Stimulated activated CD8-positive, alpha-beta memory T cell treated with anti-CD3 and anti-CD28 coated beads, Interleukin-4, amount 100 ng/mL, for 1 hour (primary cell): Measurements from ENCODE around the gene RAD23B.
A peak's percentile ranks its signal among the peaks of the same experiment; 100 is the strongest.

Experiments
- DNase-seq, 2 donors: peaks; one replicate each; pipeline ENCODE4 v3.0.0-alpha.2; 2020; ENCODE audit warnings: low read depth in 2 of 2, low spot score in 1 of 2

Gene RAD23B

DNA sequence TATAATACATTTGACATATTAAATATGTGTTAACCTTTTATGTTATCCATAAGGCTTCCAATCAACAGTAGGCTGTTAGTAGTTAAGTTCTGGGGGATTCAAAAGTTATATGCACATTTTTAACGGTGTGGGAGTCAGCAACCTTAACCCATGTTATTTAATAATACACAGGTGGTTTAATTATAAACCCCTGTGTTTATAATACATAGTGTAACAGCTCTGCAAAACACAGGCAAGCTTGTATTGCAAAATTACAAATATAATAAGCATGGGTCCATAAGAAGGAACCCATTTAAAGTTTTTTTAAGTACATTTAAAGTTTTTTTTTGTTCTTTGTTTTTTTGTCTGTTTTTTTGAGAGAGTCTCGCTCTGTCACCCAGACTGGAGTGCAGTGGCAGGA, 14.5 kb upstream of the RAD23B start:
- DNase-seq, result no peak

DNA sequence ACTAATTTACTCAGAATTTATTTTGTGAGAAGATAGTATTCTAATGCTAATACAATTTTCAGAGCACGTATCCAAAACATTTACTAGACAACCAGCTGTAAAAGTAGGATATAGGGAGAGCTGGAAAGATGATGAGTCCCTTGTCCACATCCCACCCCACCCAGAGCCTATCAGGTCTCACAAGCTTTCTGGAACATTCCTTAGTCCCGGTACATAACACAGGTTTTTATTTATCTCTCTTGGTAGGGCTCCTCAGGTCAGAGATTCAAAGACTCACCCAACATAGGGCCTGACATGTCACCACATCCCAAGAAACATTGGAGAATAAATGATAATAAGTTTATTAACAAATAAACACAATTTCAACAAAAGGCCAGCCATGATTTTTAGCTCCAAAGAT, 13.8 kb upstream of the RAD23B start:
- DNase-seq, result no peak

DNA sequence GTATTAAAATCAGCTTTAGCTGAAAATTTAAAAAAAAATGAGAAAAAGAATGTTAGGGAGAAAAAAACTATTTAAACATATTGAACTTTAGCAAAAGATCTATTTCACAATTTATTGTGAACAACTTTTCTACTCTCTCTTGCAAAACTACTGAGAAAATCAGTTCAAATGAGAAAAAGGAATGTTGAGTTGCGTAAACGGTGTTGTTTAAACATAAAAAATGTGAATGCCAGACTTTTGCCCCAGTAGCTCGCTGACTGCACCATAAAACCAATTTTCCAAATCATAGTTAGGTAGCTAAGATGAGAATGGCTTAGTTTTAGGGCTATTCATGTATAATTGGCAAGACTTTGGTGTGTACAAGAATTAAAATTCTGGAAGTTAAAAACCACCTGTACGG, 13.4 kb upstream of the RAD23B start:
- no peak for DNase-seq

DNA sequence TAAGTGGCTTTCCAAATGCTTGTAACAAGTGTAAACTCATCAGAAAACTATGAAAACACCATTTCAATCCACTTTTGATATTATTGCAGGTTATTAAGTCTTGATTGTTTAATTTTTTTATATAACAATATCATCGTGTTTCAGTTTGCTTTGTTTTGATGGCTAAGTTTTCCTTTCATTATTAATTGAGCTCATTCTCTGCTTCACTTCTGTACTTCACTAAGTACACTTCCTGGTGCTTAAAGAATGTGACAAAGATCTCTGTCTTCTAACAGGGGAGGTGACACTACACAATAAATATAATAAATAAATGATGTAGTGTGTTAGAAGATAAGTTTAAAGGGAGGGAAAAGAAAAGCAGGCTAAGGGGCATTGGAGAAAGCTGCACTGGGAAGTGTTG, 13.0 kb upstream of the RAD23B start:
- DNase-seq, result no peak

DNA sequence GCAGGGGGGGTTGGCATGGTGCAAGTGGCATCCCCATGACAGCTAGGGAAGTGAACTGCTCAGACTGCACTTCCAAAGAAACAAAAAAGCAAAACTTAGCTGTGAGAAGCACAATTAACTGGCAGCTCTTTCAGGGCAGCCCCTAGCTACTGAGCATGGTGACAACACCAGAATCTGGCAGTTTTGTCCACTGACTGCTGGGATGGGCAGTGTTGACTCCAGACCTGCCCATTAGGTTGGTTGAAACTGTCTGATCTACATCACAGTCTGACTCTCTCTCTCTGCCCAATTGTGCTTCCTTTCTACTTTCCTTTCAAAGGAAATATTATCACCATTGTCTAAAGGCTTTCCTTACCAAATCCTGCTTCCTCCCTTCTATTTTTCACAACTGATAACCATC, 12.5 kb upstream of the RAD23B start:
- DNase-seq, result no peak

DNA sequence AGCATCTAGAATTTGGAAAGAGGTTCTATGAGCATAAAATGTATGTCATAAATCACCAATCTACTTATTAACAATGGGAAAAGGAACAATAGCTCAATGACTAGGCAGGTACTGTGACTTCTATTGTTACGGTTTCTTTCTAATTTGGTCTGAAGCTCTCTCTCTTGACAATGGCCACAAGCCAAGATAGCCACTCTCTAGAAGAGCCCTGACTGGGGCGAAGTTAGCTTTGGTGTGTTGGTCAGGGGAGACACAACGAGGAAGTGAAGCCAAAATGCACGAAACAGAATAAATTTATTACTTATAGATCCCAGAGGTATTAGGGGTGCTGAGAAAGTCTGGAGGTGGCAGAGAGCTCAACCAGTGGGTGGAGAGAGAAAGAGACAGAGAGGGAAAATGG, 9.4 kb upstream of the RAD23B start:
- no peak for DNase-seq

DNA sequence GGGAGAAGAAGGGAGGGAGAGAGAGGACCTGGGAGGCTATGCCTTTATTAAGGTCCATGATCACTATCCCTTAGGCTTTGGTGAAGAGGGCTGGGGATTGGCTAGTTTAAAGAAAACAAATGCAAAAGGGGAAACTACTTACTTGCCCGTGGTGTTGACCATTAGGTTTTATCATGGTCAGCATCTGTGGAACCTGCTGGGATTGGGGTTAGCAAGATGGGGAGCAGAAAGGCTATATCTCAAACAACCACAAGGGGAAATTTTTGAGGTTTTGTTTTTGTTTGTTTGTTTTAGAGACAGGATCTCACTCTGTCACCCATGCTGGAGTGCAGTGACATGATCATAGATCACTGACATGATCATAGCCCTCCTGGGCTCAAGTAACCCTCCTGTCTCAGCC, 9.0 kb upstream of the RAD23B start:
- no peak for DNase-seq

DNA sequence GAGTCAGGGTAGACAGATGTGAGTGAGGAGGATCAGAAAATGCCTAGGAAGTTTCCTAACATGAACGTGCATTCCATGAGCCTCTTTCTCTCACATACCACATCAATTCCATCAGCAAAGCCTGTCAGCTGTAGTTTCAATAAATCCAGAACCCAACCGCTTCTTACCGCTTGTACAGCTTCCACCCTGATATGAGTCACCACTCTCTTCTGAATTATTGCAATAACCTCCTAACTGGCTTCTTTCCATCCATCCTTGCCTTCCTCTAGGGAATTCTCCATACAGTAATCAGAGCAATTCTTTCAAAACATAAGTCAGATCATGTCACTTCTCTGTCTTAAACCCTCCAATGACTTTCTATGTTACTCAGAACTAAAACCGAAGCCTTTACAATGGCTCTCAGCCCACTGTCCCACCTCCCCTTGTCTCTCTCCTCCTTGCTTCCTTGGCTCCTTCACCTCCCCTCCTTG, 8.1 kb upstream of the RAD23B start:
- DNase-seq, result no peak

DNA sequence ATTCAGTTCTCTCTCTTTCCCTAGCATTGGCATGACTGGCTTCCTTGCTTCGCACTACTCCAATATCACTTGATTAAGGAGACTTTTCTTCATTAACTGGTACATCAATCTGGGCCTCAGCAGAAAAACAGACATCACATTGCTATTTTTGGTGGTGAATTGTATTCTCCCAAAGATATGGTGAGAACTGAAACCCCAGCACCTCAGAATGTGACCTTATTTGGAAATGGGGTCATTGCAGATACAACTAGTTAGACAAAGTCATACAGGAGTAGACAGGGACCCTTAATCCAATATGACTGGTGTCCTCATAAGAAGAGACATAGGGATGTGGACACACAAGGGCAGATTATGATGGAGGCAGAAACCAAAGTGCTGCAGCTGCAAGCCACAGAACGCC, 7.5 kb upstream of the RAD23B start:
- no peak for DNase-seq

DNA sequence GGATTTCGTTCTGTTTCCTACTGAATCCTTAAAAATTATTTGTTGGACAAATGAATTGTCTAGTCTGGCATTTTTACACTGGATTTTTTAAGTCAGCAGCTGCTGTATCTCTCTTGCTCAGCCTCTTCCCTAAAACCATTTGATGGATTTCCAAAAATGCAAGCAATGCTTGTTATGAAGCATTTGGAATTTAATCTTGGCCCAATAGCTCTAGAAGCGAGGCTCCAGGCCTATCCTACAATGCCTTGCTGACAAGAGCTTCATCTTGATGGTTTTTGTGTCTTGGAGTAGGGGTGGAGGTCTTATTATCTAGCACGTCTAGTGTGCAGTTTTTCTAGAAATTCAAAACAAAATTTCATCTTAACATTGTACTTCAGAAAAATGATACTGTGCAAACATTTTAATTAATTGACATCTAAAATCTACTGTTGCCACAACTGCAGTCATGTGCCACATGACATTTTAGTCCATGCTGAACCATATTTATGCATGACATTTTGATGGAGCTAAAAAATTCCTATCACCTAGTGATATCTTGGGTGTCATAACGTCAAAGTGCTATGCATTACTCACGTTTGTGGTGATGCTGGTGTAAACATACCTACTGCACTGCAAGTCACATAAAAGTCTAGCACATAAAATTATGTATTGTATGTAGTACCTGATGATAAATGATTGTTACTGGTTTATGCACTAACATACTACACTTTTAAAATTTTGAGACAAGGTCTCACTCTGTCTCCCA, 5.9 kb upstream of the RAD23B start:
- DNase-seq, result no peak

DNA sequence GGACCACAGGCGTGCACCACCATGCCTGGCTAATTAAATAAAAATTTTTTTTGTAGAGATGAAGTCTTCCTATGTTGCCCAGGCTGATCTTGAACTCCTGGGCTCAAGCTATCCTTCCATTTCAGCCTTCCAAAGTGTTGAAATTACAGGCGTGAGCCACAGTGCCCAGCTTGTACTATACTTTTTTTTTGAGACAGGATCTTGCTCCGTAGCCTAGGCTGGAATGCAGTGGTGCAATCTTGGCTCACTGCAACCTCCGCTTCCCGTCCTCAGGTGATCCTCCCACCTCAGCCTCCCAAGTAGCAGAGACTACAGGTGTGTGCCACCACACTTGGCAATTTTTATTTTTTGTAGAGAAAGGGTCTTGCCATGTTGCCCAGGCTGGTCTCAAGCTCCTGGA, 5.3 kb upstream of the RAD23B start:
- DNase-seq, result no peak

DNA sequence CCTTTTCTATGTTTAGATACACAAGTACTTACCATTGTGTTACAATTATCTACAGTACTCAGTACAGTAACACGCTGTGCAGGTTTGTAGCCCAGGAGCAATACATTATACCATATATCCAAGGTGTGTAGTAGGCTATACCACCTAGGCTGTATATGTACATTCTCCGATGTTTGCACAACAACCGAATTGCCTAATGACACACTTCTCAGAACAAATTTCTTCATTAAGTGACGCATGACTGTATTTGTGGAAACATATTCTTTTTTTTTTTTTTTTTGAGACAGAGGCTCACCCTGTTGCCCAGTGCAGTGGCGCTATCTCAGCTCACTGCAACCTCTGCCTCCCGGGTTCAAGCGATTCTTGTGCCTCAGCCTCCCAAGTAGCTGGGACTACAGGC, 4.0 kb upstream of the RAD23B start:
- DNase-seq, result no peak

DNA sequence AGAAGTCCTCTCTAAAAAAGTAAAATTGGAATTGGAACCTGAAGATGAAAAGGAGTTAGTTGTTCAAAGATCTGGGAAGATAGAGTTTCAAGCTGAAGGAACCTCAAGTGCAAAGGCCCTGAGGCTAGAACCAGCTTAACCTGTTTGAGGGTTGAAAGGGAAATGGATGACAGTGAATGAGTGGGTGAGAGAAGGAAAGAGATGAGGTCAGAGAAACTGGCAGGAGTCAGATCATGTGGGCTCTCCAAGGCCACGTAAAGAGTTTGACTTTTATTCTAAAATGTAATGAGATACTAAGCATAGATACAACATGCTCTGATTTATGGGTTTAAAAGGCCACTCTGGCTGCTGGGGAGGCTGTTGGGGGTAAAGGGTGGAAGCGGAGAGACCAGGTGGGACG, 2.5 kb upstream of the RAD23B start:
- DNase-seq, result no peak

DNA sequence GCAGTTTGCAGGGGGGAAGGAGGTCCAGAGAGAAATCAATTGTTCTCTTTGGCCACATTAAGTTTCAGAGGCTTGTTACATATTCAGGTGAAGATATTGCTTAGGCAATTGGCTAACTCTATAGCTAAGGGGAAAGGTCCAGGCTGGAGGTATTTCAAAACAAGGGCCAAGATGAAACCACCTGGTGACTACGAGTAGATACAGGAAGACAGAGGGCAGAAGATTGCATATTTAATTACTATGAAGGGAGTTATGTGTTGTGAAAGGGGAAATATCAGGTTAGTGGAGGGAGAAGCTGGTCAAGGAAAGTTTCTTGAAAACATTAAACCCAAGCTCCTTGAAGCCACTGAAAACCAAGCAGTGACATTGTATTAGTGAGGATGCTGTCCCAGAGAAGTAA, 1.9 kb upstream of the RAD23B start:
- no peak for DNase-seq

DNA sequence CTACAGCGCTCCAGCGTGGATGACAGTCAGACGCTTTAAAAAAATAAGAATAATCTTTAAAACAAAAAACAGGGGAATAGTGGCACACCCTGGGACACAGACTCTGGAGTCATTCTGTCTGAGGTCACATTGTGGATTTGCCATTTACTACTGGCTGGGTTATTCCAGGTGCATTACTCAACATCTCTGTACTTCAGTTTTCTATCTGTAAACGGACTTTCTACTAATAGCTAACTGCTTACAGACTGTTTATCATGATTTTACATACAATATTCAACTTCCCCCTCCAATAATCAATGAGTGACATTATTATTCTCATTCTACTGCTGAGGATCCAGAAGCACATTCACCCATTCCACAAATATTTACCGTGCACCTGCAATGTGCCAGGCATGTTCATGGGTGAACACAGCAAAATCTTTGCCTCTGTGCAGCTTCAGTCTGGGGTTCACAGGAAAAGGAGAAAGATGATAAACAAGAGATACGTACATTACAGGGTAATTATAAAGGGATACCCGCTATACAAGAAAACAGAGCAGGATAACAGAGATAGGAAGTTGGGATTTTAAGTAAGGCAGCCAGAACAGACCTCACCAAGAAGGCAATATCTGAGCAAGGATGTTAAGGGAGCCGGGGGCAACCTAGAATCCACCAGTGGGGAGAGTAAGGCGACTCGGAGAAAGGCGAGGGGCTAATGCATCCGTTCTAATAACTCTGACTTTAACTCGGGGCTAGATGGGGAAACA, 984 bp upstream of the RAD23B start:
- no peak for DNase-seq

DNA sequence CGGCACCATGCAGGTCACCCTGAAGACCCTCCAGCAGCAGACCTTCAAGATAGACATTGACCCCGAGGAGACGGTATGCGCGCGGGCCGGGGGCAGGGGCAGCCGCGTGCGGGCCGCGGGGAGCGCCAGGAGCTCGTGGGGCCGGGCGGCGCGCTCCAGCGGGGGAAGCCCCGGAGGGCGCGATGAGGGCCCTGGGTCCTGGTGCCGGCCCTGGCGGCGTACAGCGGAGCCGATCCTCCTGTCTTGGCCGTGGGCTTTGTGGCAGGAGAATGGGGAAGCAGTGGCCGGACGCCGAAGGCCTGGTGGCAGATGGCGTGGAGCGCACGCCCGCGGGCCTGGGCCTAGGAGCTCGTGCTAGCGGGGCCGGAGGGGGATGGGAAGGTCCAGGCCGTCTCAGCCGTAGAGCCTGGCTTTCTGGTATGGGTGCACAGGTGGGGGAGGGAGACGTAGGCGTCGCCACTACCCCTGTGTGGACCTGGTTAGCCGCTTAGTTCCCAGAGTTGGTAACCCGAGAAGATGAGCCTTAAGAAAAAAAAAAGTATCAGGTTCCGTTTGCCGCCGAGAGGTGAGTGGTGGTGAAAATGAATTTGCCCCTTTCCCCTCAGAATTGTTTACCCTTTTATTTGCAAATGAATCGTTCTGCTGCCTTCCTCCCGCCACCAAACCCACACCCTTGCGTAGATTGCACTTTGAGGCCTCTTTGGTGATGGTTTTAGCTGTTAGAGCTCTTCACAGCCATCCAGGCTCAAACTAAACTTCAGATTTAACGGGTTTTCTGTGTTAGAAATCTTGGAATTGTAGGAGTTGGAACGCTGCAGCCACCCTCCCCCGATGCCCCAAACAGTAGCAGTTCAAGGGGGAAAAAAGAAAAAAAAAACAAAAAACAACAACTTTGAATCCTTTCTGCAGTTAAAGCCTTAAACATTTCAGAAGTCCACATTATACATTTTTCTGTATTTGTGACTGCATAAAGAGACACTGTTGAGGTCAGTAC, 841 bp downstream of the RAD23B start:
- DNase-seq, result peak; percentile 17 to 24

DNA sequence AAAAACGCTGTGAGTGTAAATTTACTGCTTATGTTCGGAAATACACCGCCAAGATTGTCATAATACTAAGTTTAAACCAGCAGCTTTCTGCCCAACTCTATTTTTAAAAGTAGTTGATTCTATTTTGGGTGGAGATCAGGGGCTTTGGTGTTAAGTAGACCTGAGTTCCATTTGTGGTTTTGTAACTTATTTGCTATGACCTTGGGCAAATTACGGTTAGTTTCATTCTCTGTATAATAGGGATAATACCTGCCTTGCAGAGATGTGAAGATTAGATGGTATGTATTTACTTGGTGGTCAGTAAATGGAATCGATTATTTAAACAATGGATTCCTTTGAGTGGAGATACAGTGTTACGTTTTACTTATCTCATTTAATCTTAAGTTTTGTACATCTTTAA, 1.6 kb downstream of the RAD23B start:
- DNase-seq, result no peak

DNA sequence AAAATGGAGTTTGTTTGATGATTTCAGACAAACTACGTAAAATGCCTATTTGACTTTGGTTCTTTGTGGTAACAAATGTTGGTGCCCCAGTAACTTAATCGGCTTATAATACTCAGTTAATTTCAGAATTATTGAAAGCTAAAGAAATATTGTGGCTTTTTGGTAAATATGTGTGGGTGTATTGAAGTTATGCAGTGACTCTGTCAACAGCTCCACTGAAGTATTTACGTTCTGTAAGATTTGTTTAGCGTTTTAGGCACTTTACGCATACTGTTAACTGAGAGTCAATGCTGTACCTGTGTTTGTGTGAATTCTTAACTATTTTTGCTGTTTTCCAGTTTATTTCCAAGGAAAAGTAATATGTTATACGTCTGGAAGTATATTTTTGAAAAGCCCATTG, 2.2 kb downstream of the RAD23B start:
- DNase-seq, result no peak

DNA sequence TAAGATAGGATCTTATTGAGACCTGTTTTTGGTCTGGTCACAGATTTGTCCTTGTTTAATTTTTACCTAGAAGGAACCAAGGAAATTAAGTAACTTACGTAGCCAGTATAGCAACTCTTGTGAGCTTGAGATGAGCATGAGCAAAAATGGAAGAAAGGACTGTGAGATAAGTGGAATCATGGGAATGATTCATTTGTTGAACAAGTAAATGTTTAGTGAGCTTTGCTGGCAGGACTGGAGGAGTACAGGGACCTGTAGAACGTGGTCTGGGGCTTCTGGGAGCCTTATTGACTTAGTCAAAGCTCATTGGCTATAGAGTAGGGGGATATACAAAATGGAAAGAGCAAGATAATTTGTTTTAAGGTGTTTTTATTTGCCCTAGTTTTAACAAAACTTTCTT, 3.0 kb downstream of the RAD23B start:
- DNase-seq, result no peak

DNA sequence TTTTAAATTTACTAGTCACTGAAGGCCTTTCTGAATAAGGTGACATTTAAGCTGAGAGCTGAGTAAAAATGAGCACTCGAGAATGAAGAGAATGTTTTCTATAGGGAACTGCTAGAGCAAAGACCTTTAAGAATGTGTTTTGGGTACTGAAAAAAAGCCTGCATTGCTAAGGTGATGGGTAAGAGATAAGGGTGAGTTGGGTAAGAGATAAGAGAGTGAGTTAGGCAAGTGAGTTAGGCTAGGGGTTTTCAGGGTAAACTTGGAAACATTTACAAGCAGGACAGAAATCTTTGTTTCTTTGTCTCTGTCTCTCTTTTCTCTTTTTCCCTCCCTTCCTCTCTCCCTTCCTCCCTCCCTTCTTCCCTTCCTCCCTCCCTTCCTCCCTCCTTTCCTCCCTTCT, 5.6 kb downstream of the RAD23B start:
- no peak for DNase-seq

DNA sequence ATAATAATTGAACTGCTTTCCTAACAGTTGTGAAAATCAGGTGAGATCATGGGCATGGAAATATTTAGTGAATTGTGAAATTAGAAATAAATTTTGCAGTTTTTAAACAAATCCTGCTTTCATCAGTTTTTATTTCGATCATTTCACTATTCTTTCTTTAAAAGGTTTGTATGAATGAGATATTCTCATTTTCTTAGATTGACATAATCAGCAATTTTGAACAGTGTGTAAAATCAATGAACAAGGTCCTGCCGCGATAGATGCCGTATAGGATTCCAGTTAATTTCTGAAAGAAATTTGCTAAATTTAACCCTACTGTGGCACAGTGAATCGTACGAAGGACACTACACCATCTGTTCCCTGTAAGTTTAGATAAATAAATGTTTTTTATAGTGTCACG, 7.5 kb downstream of the RAD23B start:
- no peak for DNase-seq
